Calu3 (cell line): ENCODE data around the gene L3MBTL3. TPM values are rescaled to one million over a fixed set of nuclear protein-coding genes. Genes with fewer than 3 reads are reported as not detected.
A peak's percentile ranks its signal among the peaks of the same experiment; 100 is the strongest.

ENCODE experiments used
- BruUV-seq: library from RNA; stranded (reverse); fragments of 400-500 nt; replicated peaks from 2 replicates; lab custom pipeline; 2021; lab: Mats Ljungman, UMichigan
- CTCF ChIA-PET: fragments of 300-600 bp; sonication (Branson Sonifier 250); formaldehyde crosslinking; loops from one replicate; lab custom pipeline; 2022; ENCODE audit warnings: antibody characterized with exemption; lab: Charles Lee
- DNase-seq: peaks from one replicate; pipeline ENCODE4 v3.0.0; 2022
- H3K27ac Mint-ChIP-seq: one replicate; pipeline ENCODE4 v1.8.0; 2022; ENCODE audit warnings: mixed read lengths; ENCODE audit not compliant: unreplicated experiment
- H3K27me3 Mint-ChIP-seq: one replicate; pipeline ENCODE4 v1.8.0; 2022; ENCODE audit warnings: mixed read lengths; ENCODE audit not compliant: unreplicated experiment
- H3K36me3 Mint-ChIP-seq: one replicate; pipeline ENCODE4 v1.8.0; 2022; ENCODE audit warnings: mild to moderate bottlenecking, moderate library complexity, mixed read lengths; ENCODE audit not compliant: insufficient read depth, unreplicated experiment
- H3K4me1 Mint-ChIP-seq: one replicate; pipeline ENCODE4 v1.8.0; 2022; ENCODE audit warnings: mild to moderate bottlenecking, low read depth, mixed read lengths; ENCODE audit not compliant: unreplicated experiment
- H3K4me3 Mint-ChIP-seq: one replicate; pipeline ENCODE4 v1.8.0; 2022; ENCODE audit warnings: mild to moderate bottlenecking, low read depth, moderate library complexity, mixed read lengths; ENCODE audit not compliant: unreplicated experiment
- H3K9me3 Mint-ChIP-seq: one replicate; pipeline ENCODE4 v1.8.0; 2022; ENCODE audit warnings: low read depth, mixed read lengths; ENCODE audit not compliant: unreplicated experiment
- intact Hi-C: fragments of 100-400 bp; cut with micrococcal nuclease; formaldehyde crosslinking; loops from one replicate; pipeline ENCODE4 v1.10.0; 2022; ENCODE audit not compliant: unreplicated experiment
- total RNA-seq: library from RNA; stranded (reverse); gene quantifications from 2 replicates; pipeline ENCODE4 v1.2.3, GENCODE V29; 2022
- TF ChIP-seq, protein P1 (sequence below): fragments of 200-600 bp; IDR thresholded peaks from one replicate; pipeline ENCODE4 v1.8.0; 2022; ENCODE audit warnings: antibody characterized with exemption; ENCODE audit not compliant: unreplicated experiment

The L3MBTL3 gene
- total RNA-seq, 1 experiment from 2014 or later = 9.6 TPM

DNA sequence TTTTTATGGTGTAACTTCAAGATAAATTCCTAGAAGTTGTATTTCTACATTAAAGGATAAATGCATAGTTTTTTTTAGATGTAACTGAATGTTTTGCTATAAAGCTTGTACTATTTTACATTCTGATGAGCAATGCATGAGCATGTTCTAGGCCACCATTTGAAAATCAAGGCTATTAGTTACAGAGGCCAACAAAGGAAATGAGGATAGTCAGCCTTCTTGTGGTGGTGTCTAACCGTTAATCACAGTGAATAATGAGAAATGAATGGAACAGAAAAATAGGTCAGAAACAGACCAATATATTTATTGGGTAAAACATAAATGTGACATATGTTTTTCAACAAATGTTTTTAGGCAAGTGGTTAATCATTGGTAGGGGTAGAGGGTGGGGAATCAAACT lies 37.6 kb upstream of the L3MBTL3 start:
- H3K9me3 Mint-ChIP-seq = no peaks in the 10 kb centered on the region
- no peaks in the 10 kb centered on the region for H3K36me3 Mint-ChIP-seq
- no peak overlapping the region for H3K4me3 Mint-ChIP-seq
- H3K4me1 Mint-ChIP-seq = no peaks in the 10 kb centered on the region
- TF ChIP-seq, protein P1, sequence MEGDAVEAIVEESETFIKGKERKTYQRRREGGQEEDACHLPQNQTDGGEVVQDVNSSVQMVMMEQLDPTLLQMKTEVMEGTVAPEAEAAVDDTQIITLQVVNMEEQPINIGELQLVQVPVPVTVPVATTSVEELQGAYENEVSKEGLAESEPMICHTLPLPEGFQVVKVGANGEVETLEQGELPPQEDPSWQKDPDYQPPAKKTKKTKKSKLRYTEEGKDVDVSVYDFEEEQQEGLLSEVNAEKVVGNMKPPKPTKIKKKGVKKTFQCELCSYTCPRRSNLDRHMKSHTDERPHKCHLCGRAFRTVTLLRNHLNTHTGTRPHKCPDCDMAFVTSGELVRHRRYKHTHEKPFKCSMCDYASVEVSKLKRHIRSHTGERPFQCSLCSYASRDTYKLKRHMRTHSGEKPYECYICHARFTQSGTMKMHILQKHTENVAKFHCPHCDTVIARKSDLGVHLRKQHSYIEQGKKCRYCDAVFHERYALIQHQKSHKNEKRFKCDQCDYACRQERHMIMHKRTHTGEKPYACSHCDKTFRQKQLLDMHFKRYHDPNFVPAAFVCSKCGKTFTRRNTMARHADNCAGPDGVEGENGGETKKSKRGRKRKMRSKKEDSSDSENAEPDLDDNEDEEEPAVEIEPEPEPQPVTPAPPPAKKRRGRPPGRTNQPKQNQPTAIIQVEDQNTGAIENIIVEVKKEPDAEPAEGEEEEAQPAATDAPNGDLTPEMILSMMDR = no peak
- CTCF ChIA-PET = no interaction called here
- intact Hi-C loops = no loop called here
- H3K27ac Mint-ChIP-seq = no peak overlapping the region
- BruUV-seq = no TSS peak
- DNase-seq = no peak
- no peaks in the 10 kb centered on the region for H3K27me3 Mint-ChIP-seq

DNA sequence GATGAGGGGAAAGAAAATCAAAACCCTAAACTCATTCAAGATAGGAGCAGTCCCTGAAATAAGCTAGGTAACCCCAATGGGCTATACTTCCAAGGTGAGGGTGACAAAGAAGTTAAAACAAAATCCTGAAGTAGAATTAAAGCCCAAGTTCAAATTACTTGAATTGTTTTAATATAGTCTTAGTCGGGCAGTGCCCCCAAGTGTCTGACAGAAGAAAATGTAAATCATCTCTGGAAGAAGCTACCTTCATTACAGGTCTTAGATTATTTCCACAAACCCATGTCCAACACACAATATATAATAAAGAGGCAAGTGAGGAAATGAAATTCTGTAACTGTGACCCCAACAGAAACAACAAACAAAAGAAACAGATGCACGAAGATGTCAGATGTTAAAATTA lies 36.8 kb upstream of the L3MBTL3 start:
- BruUV-seq = no TSS peak
- no peaks in the 10 kb centered on the region for H3K4me1 Mint-ChIP-seq

DNA sequence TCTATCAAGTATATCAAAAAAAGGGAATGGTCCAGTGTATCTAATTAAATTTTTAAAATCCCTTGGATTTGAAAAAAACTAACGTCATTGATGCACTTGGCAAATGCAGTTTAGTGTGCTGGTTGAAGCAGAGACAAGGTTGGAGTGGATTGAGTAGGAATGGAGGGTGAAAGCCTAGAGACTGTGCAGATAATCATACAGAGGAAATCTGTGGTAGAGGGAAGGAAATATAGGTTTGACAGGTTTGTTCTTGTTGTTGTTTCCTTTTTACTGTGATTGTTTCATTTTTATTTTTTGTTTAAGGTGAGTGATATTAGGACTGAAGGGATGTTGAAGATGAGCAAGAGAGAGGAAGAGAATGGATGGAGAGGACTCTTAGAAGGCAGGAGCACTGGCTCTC lies 29.0 kb upstream of the L3MBTL3 start:
- Mint-ChIP-seq H3K36me3 (no peaks in the 10 kb centered on the region), H3K9me3 (no peaks in the 10 kb centered on the region), H3K27ac (no peak overlapping the region), H3K27me3 (peaks cover 14% of the 10 kb centered on the region), H3K4me3 (no peak overlapping the region), H3K4me1 (no peaks in the 10 kb centered on the region)
- BruUV-seq = no TSS peak
- intact Hi-C loops = no loop called here
- no peak for DNase-seq
- TF ChIP-seq, protein P1 = no peak
- CTCF ChIA-PET = no interaction called here

More for the DNA sequence above, 36.8 kb upstream of the L3MBTL3 start:
- intact Hi-C loops = no loop called here
- DNase-seq = no peak
- H3K9me3 Mint-ChIP-seq = no peaks in the 10 kb centered on the region
- no peak overlapping the region for H3K27ac Mint-ChIP-seq
- TF ChIP-seq, protein P1 = peak; percentile 31
- no peaks in the 10 kb centered on the region for H3K27me3 Mint-ChIP-seq
- H3K4me3 Mint-ChIP-seq = no peak overlapping the region
- H3K36me3 Mint-ChIP-seq = no peaks in the 10 kb centered on the region
- CTCF ChIA-PET = no interaction called here

DNA sequence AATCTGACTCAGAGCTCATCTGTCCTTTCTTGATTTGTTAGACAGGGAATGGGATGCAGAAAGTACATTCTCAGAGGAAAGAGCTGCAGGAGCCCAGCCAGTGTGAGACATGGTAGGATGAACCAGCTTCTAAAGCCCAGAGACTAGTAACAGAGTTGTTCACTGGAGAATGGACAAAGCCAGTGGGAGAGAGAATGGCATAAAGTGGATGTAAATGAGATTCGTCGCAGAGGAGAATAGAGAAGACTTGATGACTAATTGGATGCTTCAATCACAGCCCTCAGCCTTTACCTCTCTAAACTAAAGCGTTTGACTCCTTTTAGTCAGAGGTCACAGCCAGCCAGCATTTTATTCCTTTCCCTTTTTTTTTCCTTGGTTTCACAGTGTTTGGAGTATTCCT lies 25.5 kb upstream of the L3MBTL3 start:
- BruUV-seq = no TSS peak
- H3K4me1 Mint-ChIP-seq = no peaks in the 10 kb centered on the region
- no peak for DNase-seq
- H3K36me3 Mint-ChIP-seq = no peaks in the 10 kb centered on the region
- TF ChIP-seq, protein P1 = no peak
- H3K9me3 Mint-ChIP-seq = peaks cover 2% of the 10 kb centered on the region
- peaks cover 23% of the 10 kb centered on the region for H3K27me3 Mint-ChIP-seq
- intact Hi-C loops = no loop called here
- no peak overlapping the region for H3K27ac Mint-ChIP-seq
- CTCF ChIA-PET = no interaction called here
- no peak overlapping the region for H3K4me3 Mint-ChIP-seq
